Activated CD4-positive, alpha-beta T cell treated with anti-CD3 and anti-CD28 coated beads for 1 hour (primary cell): ENCODE data around the gene CHST1.

Experiments
- DNase-seq: peaks from one replicate; pipeline ENCODE4 v3.0.0-alpha.2; 2020

The CHST1 gene

GRCh38 chr11:45659031-45659817, 6.2 kb downstream of the CHST1 start:
- DNase-seq = no peak

- DNase-seq = no peak
These were observed 7.0 kb downstream of the CHST1 start for GRCh38 chr11:45658292-45658991.

- DNase-seq = no peak
These were observed 7.7 kb downstream of the CHST1 start for GRCh38 chr11:45657496-45658260.

GRCh38 chr11:45655831-45656230, 9.6 kb downstream of the CHST1 start:
- no peak for DNase-seq

- DNase-seq = peak; percentile 34
These were observed 10.1 kb downstream of the CHST1 start for GRCh38 chr11:45655347-45655756.

- DNase-seq = no peak
These were observed 10.5 kb downstream of the CHST1 start for GRCh38 chr11:45655012-45655283.

GRCh38 chr11:45654231-45655011, 11.0 kb downstream of the CHST1 start:
- no peak for DNase-seq

- no peak for DNase-seq
These were observed 12.1 kb downstream of the CHST1 start for GRCh38 chr11:45653277-45653676.

- DNase-seq = no peak
These were observed 12.6 kb downstream of the CHST1 start for GRCh38 chr11:45652781-45653180.

GRCh38 chr11:45651841-45652749, 13.3 kb downstream of the CHST1 start:
- no peak for DNase-seq

GRCh38 chr11:45651156-45651555, 14.3 kb downstream of the CHST1 start:
- no peak for DNase-seq

- DNase-seq = no peak
These were observed 15.0 kb downstream of the CHST1 start for GRCh38 chr11:45650166-45651095.

GRCh38 chr11:45649544-45650165, 15.8 kb downstream of the CHST1 start:
- no peak for DNase-seq

GRCh38 chr11:45648931-45649330, 16.5 kb downstream of the CHST1 start:
- DNase-seq = no peak

- no peak for DNase-seq
These were observed 17.6 kb downstream of the CHST1 start for GRCh38 chr11:45647786-45648185.

GRCh38 chr11:45647329-45647728, 18.1 kb downstream of the CHST1 start:
- no peak for DNase-seq

GRCh38 chr11:45646275-45646927, 19.0 kb downstream of the CHST1 start:
- DNase-seq = no peak

GRCh38 chr11:45644981-45645889, 20.2 kb downstream of the CHST1 start:
- DNase-seq = no peak
